ENCODE measurements around the gene SPRED2. TPM values are rescaled to one million over a fixed set of nuclear protein-coding genes. Genes with fewer than 3 reads are reported as not detected.

The SPRED2 gene
- total and polyA plus RNA-seq, 11 donors: 7.0 to 24.4 (median 16.1) TPM

DNA sequence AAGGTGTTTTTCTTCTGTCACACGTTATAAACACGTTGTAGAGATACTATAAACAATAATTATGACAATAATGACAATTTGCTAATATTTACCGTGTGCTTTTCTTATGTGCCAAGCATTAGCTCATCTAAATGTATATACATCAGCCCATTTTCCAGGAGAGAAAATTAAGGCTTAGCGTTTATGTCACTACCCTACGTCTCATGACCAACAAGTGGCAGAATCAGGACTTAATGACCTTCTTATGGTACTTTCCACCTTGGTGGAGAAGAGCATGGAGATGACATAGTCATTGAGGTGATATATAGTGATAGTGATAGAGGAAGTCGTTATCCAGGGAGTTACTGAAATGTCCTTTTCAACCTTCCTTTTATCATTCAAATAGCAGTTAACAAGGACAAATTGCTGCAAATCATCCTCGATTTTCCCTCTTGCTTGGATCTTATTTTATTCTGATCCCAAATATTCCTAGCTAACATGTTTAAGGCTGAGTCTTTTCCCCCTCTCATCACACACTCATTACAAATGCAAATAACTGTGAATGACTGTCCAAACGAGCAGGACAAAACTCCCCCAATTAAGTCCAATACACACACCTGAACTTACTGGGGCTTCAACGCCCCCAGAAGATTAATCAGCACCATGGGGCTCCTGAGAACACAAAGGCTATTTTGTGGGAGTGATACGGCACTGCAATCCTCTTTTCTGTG is 27.3 kb downstream of the SPRED2 start:
- Histone ChIP-seq H3K9me3 (no peaks in the 10 kb centered on the region), H3K27me3 (no peaks in the 10 kb centered on the region), H3K36me3 (no peaks in the 10 kb centered on the region), H3K4me3 (no peak overlapping the region), H3K4me1 (peaks cover 0 to 51% (median 20%) of the 10 kb centered on the region in 12 donors), H3K27ac (no peak overlapping the region)
- ATAC-seq: no peak
- intact Hi-C loops (cut with DNase I): no loop called here
- 84 to 89% (median 85%) methylated on average over 10 of the region's 10 CpGs for WGBS, 4 donors
- no peak for DNase-seq
- TF ChIP-seq, protein P1, sequence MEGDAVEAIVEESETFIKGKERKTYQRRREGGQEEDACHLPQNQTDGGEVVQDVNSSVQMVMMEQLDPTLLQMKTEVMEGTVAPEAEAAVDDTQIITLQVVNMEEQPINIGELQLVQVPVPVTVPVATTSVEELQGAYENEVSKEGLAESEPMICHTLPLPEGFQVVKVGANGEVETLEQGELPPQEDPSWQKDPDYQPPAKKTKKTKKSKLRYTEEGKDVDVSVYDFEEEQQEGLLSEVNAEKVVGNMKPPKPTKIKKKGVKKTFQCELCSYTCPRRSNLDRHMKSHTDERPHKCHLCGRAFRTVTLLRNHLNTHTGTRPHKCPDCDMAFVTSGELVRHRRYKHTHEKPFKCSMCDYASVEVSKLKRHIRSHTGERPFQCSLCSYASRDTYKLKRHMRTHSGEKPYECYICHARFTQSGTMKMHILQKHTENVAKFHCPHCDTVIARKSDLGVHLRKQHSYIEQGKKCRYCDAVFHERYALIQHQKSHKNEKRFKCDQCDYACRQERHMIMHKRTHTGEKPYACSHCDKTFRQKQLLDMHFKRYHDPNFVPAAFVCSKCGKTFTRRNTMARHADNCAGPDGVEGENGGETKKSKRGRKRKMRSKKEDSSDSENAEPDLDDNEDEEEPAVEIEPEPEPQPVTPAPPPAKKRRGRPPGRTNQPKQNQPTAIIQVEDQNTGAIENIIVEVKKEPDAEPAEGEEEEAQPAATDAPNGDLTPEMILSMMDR (IDR thresholded peaks at IDR 0.05): no peak
- no peak for TF ChIP-seq POLR2A (IDR thresholded peaks at IDR 0.05)

DNA sequence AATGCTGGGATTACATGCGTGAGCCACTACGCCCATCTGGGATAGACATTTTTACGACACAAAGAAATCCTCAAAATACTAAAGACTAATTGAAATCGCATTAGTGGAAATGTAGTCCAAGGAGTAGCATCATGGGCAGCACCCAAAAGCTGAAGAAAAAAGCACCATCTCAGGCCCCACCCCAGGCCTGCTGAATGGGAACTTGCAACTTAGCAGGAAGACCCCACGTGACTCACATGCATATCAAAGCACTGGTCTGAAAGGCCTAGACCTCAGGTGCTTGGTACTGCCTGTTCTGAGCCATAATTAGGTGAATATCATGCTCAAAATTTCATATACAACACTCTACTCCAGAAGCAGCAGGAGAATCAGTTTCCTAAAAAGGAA is 28.9 kb downstream of the SPRED2 start:
- Histone ChIP-seq H3K4me1 (peaks cover 0 to 51% (median 20%) of the 10 kb centered on the region in 12 donors), H3K4me3 (no peak overlapping the region), H3K9me3 (no peaks in the 10 kb centered on the region), H3K36me3 (no peaks in the 10 kb centered on the region), H3K27me3 (no peaks in the 10 kb centered on the region), H3K27ac (no peak overlapping the region)
- 76 to 87% (median 79%) methylated on average over 5 of the region's 5 CpGs for WGBS, 4 donors
- no peak for ATAC-seq
- TF ChIP-seq, protein P1 (IDR thresholded peaks at IDR 0.05): no peak
- TF ChIP-seq POLR2A (IDR thresholded peaks at IDR 0.05): no peak
- no peak for DNase-seq
- intact Hi-C loops (cut with DNase I): no loop called here

DNA sequence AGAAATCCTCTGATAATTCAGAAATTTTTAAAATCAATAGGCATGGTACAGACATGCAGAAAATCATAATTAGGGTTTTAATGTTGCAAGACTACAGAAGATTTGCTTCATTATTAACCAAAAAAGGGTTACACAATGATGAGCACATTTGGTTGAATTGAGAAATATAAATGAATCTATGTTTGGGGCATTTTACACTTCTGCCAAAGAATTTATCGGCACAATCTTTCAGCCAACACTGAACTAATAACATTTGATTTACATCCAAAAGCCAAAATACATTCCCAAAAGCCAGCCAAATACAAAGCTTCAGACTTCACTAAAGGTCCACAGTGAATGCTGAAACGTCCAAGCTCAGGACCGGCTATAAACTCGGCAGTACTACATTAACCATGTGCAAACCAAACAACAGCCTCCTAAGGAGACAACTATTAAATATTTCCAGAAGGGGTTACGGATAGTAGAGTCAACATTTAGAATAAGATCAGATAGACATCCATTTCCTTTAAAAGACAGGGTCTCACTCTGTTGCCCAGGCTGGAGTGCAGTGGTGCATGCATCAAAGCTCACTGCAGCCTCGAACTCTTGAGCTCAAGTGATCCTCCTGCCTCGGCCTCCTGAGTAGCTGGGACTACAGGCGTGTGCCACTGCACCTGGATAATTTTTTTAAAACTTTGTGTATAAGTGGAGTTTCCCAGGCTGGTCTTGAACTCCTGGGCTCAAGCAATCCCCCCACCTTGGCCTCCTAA is 29.4 kb downstream of the SPRED2 start:
- H3K27ac ChIP-seq: no peak overlapping the region

GRCh38 chr2:65402323-65402722 is 30.1 kb downstream of the SPRED2 start:
- Histone ChIP-seq H3K27me3 (no peaks in the 10 kb centered on the region), H3K4me1 (peaks cover 0 to 49% (median 18%) of the 10 kb centered on the region in 12 donors), H3K27ac (no peak overlapping the region), H3K36me3 (no peaks in the 10 kb centered on the region), H3K4me3 (no peak overlapping the region), H3K9me3 (no peaks in the 10 kb centered on the region)
- ATAC-seq: peak in 1 of 4 donors; percentile 35
- DNase-seq: no peak
- intact Hi-C loops (cut with DNase I): no loop called here
- TF ChIP-seq POLR2A (IDR thresholded peaks at IDR 0.05): no peak
- TF ChIP-seq, protein P1 (IDR thresholded peaks at IDR 0.05): no peak
- WGBS, 4 donors: 78 to 87% (median 84%) methylated on average over 2 of the region's 2 CpGs

More for the DNA sequence above, 29.4 kb downstream of the SPRED2 start:
- intact Hi-C loops (cut with DNase I): no loop called here
- H3K9me3 ChIP-seq: no peaks in the 10 kb centered on the region
- H3K4me1 ChIP-seq: peaks cover 0 to 51% (median 20%) of the 10 kb centered on the region in 12 donors
- H3K27me3 ChIP-seq: no peaks in the 10 kb centered on the region
- 68 to 76% (median 72%) methylated on average over 8 of the region's 8 CpGs for WGBS, 4 donors
- ATAC-seq (peak in 1 of 4 donors; percentile 15), DNase-seq (no peak)
- no peak overlapping the region for H3K4me3 ChIP-seq
- TF ChIP-seq, protein P1 (IDR thresholded peaks at IDR 0.05): no peak
- TF ChIP-seq POLR2A (IDR thresholded peaks at IDR 0.05): no peak
- H3K36me3 ChIP-seq: no peaks in the 10 kb centered on the region
